WTC11 (cell line): ENCODE data around the gene UQCRC2.

Experiments used
- CTCF ChIP-seq: fragments of 200-600 bp; IDR thresholded peaks from 2 replicates; pipeline ENCODE4 v1.8.0; 2022; ENCODE audit warnings: antibody characterized with exemption
- GABPB1 ChIP-seq: sonication (generic); formaldehyde crosslinking; IDR thresholded peaks from 2 replicates; pipeline ENCODE4 v1.8.1; 2023; ENCODE audit warnings: mild to moderate bottlenecking, missing genetic modification reagents
- KAT7 ChIP-seq: sonication (generic); formaldehyde crosslinking; IDR thresholded peaks from 2 replicates; pipeline ENCODE4 v1.8.1; 2023; ENCODE audit warnings: missing genetic modification reagents, mild to moderate bottlenecking, borderline replicate concordance
- MAX ChIP-seq: sonication (generic); formaldehyde crosslinking; IDR thresholded peaks from 2 replicates; pipeline ENCODE4 v1.8.0; 2022; ENCODE audit warnings: mild to moderate bottlenecking, missing genetic modification reagents
- MYBL2 ChIP-seq: sonication (generic); formaldehyde crosslinking; IDR thresholded peaks from 2 replicates; pipeline ENCODE4 v1.8.1; 2023; ENCODE audit warnings: mild to moderate bottlenecking, moderate library complexity, missing genetic modification reagents
- SOX15 ChIP-seq: fragments of 250-450 bp; sonication (Bioruptor Pico); IDR thresholded peaks from 2 replicates; pipeline ENCODE4 v1.9.0; 2021; ENCODE audit warnings: mild to moderate bottlenecking

GRCh38 chr16:22018559-22018958 lies 65.4 kb downstream of the UQCRC2 start:
- no peak for TF ChIP-seq KAT7 (CRISPR knock-in tag)
- no peak for TF ChIP-seq MAX (CRISPR knock-in tag)
- no peak for TF ChIP-seq CTCF
- no peak for TF ChIP-seq MYBL2 (CRISPR knock-in tag)
- no peak for TF ChIP-seq SOX15 (CRISPR knock-in tag)
- TF ChIP-seq GABPB1 (CRISPR knock-in tag): no peak
